SKM-1 (cell line): ENCODE measurements around the gene SH3BP5L.

Experiments used
- DNase-seq: peaks from one replicate; lab custom pipeline; 2025; ENCODE audit not compliant: unreplicated experiment; lab: John Stamatoyannopoulos, UW

The SH3BP5L gene

GRCh38 chr1:248782416-248783141, 43.1 kb downstream of the SH3BP5L start:
- DNase-seq = no peak

GRCh38 chr1:248779350-248779749, 46.4 kb downstream of the SH3BP5L start:
- DNase-seq = no peak

- no peak for DNase-seq
These were observed 46.8 kb downstream of the SH3BP5L start for GRCh38 chr1:248778906-248779305.

GRCh38 chr1:248776991-248777390, 48.7 kb downstream of the SH3BP5L start:
- no peak for DNase-seq

DNA sequence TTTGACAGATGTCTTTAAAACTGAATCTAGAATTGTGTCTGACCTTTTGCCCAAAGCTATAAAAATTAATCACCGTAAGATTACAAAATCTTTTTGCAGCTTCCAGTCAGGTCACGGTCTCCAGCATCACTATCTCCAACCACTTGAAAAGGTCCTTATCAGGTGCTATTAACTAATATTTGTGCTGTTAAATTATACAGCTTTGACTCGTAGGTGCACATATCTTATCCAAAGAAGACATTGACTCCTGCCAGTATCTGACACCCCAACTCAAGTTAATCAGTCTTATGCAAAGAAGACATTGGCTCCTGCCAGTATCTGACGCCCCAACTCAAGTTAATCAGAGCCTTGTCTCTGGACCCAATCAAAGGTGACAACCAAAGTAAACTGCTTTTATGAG, 50.3 kb downstream of the SH3BP5L start:
- no peak for DNase-seq
